Hypothalamus (tissue), 51 donors: Measurements from ENCODE around the gene GP9.

Source experiments
- DNase-seq, 51 donors: peaks; one replicate each; lab custom pipeline; 2025; lab: John Stamatoyannopoulos, UW

The GP9 gene

DNA sequence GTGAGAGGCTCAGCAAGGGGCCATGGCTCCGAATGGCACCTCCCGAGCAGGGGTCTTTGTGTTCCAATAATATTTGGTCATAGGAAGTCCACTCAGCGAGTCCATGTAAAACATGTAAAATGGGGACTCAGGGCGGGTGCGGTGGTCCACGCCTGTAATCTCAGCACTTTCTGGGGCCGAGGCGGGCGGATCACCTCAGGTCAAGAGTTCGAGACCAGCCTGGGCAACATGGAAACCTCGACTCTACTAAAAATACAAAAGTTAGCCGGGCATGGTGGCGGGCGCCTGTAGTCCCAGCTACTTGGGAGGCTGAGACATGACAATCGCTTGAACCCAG lies 33.1 kb upstream of the GP9 start:
- DNase-seq: no peak

- DNase-seq: no peak
Observed at GRCh38 chr3:129028866-129029265, 31.7 kb upstream of the GP9 start.

GRCh38 chr3:129030611-129031010 lies 30.0 kb upstream of the GP9 start:
- no peak for DNase-seq

- no peak for DNase-seq
Observed at GRCh38 chr3:129031476-129032215, 28.9 kb upstream of the GP9 start.

DNA sequence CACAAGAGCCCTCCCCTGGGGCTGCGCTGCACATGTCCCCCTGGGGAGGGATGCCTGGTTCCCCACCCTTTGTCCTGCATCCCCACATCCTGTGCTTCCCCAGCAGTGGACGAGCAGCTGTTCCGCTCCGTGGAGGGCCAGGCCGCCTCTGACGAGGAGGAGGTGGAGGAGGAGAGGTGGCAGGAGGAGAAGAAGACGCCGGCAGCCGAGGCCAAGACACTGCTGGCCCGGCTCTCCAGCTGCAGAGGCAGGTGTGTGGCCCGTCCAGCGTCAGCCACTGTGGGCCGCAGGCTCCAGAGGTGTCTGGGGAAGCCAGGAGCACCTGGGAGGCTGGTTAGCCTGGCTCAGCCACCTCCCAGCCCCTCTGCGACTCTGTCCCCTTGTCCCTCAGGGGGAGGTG lies 27.9 kb upstream of the GP9 start:
- no peak for DNase-seq

- no peak for DNase-seq
Observed at GRCh38 chr3:129033151-129033550, 27.4 kb upstream of the GP9 start.

DNA sequence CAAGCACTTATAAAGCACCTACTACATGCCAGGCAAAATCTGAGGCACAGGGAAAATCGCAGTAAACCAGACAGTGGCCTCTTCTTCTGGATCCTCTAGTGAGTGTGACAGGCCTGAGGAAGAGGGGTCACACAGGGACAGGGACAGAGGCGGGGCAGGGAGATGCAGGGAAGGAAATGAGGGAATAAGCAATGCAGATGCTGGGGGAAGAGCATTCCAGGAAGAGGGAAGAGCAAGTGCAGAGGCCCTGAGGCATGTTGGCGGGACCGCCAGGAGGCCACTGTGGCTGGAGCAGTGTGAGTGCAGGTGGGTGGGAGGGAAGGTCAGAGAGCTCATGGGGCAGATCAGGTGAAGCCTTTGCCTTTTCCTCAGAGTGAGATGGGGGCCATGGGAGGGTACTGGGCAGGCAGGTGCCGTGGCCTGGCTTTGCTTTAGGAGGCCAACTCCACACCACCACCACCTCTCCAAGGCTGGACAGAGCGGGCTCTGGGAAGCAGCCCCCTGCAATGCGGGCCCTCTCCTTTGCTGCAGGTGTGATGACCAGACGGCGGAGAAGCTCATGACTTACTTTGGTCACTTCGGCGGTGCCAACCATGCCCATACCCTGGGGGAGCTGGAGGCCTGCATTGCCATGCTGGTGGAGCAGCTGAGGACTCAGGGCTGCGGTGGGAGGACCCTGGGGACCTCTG lies 26.8 kb upstream of the GP9 start:
- no peak for DNase-seq

DNA sequence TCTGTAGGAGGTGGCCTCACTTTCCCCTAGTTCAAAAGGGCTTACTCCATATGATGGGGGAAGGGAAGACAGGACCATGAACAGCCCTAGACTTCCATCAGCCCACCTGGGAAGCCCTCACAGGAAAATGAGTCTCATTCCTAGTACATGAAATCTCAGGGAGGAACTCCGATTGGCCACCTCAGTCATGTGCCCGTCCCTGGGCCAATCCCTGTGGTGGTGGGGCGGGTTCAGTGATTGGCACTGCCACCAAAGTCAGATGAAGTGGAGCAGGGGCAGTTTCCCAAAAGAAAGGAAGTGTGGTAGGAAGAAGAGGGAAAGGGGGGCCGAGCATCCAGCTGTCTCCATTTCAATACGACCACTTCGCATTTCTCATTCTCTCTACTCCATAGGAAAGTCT lies 25.9 kb upstream of the GP9 start:
- DNase-seq: no peak

DNA sequence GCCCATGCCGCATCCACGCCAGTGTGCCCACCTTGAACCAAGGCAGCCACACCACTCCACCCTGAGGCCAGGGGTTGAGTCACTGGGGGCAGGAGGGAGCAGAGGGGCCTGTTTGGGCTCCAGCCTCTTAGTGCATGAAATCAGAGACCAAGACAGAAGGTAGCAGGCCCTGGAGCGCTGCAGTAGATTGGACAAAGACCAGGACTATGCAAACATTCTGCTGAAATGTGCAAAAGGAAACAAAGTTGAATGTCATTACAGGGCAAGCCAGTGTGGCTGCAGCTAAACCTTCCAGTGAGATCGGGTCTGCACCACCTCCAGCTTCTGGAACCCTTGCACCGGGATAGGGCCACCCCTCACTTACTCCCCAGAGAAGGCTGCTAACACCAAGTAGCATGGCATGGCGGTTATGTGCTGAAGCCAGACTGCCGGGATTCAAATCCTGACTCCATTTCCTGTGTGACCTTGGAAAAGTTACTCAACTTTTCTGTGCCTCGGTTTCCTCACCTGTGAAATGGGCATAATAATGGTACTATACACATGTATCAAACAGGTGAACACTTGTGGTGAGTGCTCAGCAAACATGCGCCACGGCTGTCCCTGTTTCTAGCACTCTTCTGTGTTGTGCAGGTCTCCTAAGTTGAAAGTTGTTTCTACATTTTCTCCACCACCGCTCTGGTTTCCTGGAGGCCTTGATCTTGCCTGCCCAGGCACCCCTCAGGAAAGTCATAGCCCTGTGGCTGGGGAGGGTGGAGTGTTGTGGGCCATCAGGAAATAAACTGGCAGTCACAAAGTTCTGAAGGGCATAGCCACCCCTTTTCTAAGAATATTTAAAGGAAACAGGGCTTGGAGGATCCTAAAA lies 25.0 kb upstream of the GP9 start:
- DNase-seq: no peak

GRCh38 chr3:129036222-129037092 lies 24.1 kb upstream of the GP9 start:
- no peak for DNase-seq

DNA sequence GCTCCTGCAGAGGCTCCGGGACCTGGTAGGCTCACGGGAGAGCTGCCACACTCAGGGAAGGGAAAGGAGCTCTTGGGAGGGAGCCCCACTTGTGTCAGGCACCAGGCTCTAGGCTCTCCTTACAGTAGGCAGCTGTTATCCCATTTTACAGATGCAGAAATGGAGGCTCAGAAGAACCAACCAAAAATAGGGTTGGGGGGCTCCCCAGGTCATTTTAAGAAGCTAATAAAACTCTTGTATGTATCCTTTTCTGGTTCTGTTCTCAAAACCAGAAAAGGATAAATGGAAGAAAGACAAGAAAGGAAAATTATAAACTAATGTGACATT lies 23.5 kb upstream of the GP9 start:
- DNase-seq: no peak

DNA sequence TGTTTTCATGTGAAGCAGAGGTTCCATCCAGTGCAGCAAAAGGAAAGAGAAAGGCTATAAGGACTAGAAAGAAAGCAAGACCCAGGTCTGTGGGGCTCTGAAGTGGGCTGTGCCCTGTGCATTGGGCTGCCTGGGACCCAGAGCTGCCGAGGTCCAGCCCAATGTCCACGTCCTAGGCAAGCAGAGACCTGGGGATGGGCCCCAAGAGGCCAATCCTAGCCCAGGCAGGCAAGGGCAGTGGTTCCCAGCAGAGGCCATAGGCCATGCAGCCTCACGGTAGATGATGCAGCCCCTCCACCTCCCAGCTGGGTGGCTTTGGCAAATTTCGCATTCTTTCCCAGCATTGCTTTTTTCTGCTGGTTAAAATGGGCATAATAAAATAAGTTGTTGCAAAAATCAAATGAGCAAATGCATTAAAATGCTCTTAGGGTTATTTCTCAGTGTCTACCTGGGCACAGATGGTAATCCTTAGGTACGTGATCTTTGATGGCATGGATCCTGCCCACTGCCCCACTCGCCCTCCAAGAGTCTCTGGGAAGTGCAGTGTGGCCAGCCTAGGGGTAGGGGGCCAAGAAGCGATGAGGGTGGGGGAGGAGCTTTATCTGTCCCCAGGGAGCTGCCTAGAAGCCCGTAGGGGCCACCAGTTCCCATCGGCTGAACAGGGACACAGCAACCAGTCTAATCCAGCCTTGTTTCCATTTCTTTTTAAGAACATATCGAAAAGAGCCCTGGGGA lies 22.3 kb upstream of the GP9 start:
- DNase-seq: no peak

DNA sequence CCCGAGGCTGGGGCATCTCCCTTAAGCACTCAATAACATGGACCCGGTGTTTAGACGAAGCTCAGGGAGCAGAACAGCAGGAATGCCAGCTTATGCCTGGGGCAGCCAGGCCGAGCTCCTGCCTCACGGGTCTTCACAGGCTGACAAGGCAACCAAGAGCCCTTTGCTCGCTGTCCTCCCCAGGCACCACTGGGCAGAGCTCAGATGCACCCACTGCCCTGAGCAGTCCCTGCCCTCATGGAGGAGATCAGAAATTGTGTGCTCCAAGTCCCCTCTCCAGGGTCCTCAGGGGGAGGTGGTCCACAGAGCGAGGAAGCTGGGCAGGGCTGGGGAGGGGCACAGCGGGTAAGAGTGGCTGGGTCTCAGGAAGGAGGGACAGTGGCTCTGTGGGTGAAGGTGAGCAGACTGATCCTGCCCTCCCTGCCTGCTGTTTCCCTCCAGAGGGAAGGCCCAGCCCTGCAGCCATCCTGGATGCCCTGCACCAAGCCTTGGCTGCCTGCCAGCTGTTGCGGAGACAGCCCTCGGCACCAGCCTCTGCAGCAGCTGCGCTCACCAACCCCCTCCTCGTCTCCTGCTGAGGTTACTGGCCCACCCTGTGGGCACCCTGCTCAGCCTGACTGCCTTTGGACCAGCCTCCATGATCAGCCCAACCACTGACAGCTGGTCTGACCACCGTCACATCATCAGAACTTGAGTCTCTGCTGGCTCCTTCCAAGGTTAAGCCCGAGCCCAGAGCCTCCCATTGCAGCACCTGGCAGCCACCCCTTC lies 21.1 kb upstream of the GP9 start:
- peak in 3 of 51 donors; percentile 6 to 23 (median 8) for DNase-seq

GRCh38 chr3:129040039-129040336 lies 20.6 kb upstream of the GP9 start:
- DNase-seq: no peak

- DNase-seq: no peak
Observed at GRCh38 chr3:129040579-129041300, 19.8 kb upstream of the GP9 start.

GRCh38 chr3:129045675-129046036 lies 14.9 kb upstream of the GP9 start:
- DNase-seq: no peak

- no peak for DNase-seq
Observed at GRCh38 chr3:129046037-129046731, 14.4 kb upstream of the GP9 start.
